GM21619 (cell line): ENCODE measurements around the gene MCEMP1.

Source experiments
- ATAC-seq: cut with Tn5 transposase; IDR thresholded peaks from one replicate; pipeline ENCODE4 v1.9.1; 2021; ENCODE audit not compliant: unreplicated experiment

The MCEMP1 gene

DNA sequence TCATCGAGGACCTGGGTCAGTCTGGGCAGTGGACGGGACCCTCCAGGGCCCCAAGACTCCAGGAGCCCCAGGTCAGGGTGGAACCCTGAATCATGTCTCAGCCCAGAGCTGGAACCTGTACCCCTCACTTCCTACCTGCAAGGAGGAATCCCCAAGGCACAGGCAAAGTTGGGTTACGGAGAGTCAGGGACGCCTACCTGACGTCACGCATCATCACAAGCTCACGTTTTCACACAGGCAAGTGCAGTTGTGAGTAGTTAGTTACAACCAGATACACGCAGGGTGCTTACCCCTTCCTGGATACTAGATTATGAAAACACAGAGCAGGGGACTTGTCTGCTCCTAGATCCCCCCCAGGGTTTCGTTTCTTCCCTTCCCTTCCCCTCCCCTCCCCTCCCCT lies 6.1 kb upstream of the MCEMP1 start:
- no peak for ATAC-seq

DNA sequence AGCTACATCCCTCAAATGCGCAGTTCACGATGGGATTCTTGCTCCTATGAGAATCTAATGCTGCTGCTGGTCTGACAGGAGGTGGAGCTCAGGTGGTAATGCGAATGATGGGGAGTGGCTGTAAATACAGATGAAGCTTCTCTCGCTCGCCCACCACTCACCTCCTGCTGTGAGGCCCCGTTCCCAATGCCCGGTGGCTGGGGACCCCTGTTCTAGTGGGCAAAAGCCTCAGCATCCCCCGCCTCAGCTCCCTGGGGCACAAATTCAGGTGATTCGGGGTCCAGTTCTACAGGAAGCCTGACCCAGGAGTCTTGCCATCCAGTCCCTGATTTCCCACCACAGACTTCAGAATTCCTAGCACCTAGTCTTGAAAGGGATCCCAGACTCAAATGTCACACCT lies 4.4 kb upstream of the MCEMP1 start:
- no peak for ATAC-seq

- no peak for ATAC-seq
Measured at GRCh38 chr19:7674010-7675005, 2.6 kb upstream of the MCEMP1 start.

GRCh38 chr19:7676376-7676775 lies 514 bp upstream of the MCEMP1 start:
- no peak for ATAC-seq

GRCh38 chr19:7677669-7678311 lies 900 bp downstream of the MCEMP1 start:
- ATAC-seq, result no peak

GRCh38 chr19:7678971-7679751 lies 2.3 kb downstream of the MCEMP1 start:
- no peak for ATAC-seq

GRCh38 chr19:7679771-7680605 lies 3.1 kb downstream of the MCEMP1 start:
- no peak for ATAC-seq

- no peak for ATAC-seq
Measured at GRCh38 chr19:7680606-7681339, 3.9 kb downstream of the MCEMP1 start, which contains the start of gene TRAPPC5. TSS of gene TRAPPC5 (plus strand) at chr19:7680833. CDS start at chr19:7682254, 1,421 bp downstream.

DNA sequence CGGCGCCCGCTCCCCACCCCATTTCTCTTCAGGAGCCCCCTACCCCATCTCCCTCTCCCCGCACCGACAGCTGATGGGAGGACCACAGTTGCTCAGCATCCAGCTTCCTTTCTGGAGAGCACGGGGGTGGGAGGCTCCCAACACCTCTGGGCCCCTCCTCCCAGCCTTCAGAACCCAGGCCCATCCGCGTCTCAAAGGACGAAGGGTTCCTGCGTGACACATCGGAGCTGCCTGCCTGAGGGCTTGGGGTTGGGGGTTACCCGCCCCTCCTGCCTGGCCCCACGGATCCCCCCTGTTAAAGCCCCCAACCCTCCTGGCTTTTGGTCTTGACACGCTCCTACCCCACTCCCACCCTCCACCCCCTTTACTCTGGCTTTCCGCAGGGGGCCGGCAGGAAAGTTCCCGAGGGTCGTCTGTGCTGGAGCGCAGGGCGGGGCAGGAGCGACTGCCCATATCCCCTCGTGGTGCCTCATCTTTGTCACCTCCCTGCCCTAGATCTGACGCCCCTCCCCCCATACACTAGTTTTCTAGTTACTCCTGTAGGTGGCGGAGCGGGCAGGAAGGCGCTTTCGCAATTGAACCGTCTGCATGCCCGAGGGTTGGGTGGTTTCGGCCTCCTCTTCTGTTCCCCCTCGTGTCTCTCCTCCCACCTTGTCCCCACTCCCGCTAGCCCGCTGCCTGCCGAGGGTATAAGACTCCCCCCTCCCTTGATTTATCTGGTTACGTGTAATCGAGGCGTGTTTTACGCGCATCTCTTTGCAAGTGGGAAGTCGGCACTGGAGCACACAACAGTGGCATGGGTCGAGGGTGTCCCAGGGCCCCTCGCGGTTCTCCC lies 4.7 kb downstream of the MCEMP1 start:
- ATAC-seq, result no peak

DNA sequence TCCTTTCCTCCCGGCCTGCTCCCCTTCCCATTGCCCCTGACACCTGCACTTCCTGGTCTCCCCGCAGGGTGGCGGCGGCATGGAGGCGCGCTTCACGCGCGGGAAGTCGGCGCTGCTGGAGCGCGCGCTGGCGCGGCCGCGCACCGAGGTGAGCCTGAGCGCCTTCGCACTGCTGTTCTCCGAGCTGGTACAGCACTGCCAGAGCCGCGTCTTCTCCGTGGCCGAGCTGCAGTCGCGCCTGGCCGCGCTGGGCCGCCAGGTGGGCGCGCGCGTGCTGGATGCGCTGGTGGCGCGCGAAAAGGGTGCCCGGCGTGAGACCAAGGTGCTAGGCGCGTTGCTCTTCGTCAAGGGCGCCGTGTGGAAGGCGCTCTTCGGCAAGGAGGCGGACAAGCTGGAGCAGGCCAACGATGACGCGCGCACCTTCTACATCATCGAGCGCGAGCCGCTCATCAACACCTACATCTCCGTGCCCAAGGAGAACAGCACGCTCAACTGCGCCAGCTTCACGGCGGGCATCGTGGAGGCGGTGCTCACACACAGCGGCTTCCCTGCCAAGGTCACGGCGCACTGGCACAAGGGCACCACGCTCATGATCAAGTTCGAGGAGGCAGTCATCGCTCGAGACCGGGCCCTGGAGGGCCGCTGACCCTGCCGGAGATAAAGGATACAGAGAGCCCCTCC lies 5.4 kb downstream of the MCEMP1 start:
- ATAC-seq, result no peak

- ATAC-seq, result no peak
Measured at GRCh38 chr19:7685546-7686445, 8.9 kb downstream of the MCEMP1 start.

- no peak for ATAC-seq
Measured at GRCh38 chr19:7687177-7687576, 10.3 kb downstream of the MCEMP1 start.

GRCh38 chr19:7689165-7689564 lies 12.3 kb downstream of the MCEMP1 start:
- ATAC-seq, result no peak

GRCh38 chr19:7690779-7691258 lies 13.9 kb downstream of the MCEMP1 start:
- ATAC-seq, result no peak

DNA sequence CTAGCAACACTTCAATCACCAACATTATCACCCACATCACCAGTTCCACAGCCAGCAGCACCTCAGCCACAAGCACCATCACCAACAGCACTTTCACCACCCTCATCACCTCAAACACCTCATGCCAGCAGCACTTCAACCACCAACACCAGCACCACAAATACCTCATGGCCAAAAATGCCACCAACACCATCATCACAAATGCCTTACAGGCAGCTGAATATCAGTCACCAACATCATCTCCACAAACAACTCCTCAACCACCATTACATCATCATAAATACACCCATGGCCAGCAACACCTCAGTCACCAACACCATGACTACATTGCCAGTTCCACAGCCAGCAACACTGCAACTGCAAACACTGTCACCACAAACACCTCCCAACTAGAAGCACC lies 14.6 kb downstream of the MCEMP1 start:
- ATAC-seq, result no peak

- ATAC-seq, result no peak
Measured at GRCh38 chr19:7692417-7693088, 15.7 kb downstream of the MCEMP1 start.

GRCh38 chr19:7694499-7694898 lies 17.6 kb downstream of the MCEMP1 start:
- no peak for ATAC-seq
